B cell (primary cell): Measurements from ENCODE around the gene NLRC5. TPM values are rescaled to one million over a fixed set of nuclear protein-coding genes. Genes with fewer than 3 reads are reported as not detected.

ENCODE experiments used
- ATAC-seq: fragments of 200-7000 bp; cut with Tn5 transposase; one replicate; pipeline ENCODE4 v1.10.0; 2021; ENCODE audit warnings: low read depth, mild to moderate bottlenecking, moderate number of reproducible peaks, moderate library complexity
- CTCF ChIA-PET: fragments of 350-600 bp; sonication (Branson Sonifier 250); formaldehyde crosslinking; loops from one replicate; lab custom pipeline; 2021; ENCODE audit warnings: antibody characterized with exemption, inconsistent platforms; lab: Charles Lee
- POLR2A ChIA-PET: fragments of 350-600 bp; sonication (Branson Sonifier 250); formaldehyde crosslinking; loops from one replicate; lab custom pipeline; 2021; ENCODE audit warnings: antibody characterized with exemption; lab: Charles Lee
- DNase-seq: peaks from one replicate; pipeline ENCODE4 v3.0.0; 2013
- H2AFZ ChIP-seq: 2 replicates; pipeline ENCODE4 v1.6.1; 2012; ENCODE audit warnings: mild to moderate bottlenecking, low read depth, low read length; ENCODE audit not compliant: insufficient read depth, poor library complexity, severe bottlenecking
- H3K27ac ChIP-seq, 2 donors: 1 replicate in 1 of 2; 2 replicates in 1 of 2; pipeline ENCODE4 v1.5.1; 2012 to 2013; ENCODE audit warnings: low read length in 2 of 2, mild to moderate bottlenecking in 2 of 2, moderate library complexity in 1 of 2
- H3K27me3 ChIP-seq, 4 experiments: fragments of 200-600 bp in 1 of 4; sonication (generic) in 1 of 4; replicated peaks in 1 of 4; 1 replicate in 2 of 4; 2 replicates in 2 of 4; pipeline versions ENCODE4 v1.6.1 to v1.7.0; 2013 to 2016; ENCODE audit warnings: low read length in 3 of 4, mild to moderate bottlenecking in 2 of 4, mixed read lengths in 1 of 4, moderate library complexity in 1 of 4; ENCODE audit not compliant: insufficient read depth in 4 of 4, control insufficient read depth in 3 of 4; ENCODE audit errors: control extremely low read depth in 1 of 4
- H3K36me3 ChIP-seq, 2 experiments: replicated peaks in 1 of 2; 1 replicate in 1 of 2; 2 replicates in 1 of 2; pipeline versions ENCODE4 v1.6.1 to v1.7.1; 2013; ENCODE audit warnings: low read length in 1 of 2; ENCODE audit not compliant: insufficient read depth in 2 of 2, control insufficient read depth in 1 of 2; ENCODE audit errors: control extremely low read depth in 1 of 2, extremely low read depth in 1 of 2
- H3K4me1 ChIP-seq, 2 donors: fragments of 200-600 bp in 1 of 2; sonication (generic) in 1 of 2; 1 replicate in 1 of 2; 2 replicates in 1 of 2; pipeline versions ENCODE4 v1.5.1 to v1.6.1; 2013 to 2017; ENCODE audit warnings: low read length in 2 of 2; ENCODE audit not compliant: control insufficient read depth in 2 of 2, insufficient read depth in 2 of 2
- H3K4me2 ChIP-seq: replicated peaks from 2 replicates; pipeline ENCODE3; 2012; ENCODE audit warnings: mild to moderate bottlenecking, low read depth, low read length; ENCODE audit not compliant: poor library complexity, severe bottlenecking
- H3K4me3 ChIP-seq, 5 experiments: fragments of 200-600 bp in 1 of 5; sonication (generic) in 1 of 5; 1 replicate in 3 of 5; 2 replicates in 2 of 5; pipeline versions ENCODE4 v1.5.1 to v1.7.0; 2011 to 2016; ENCODE audit warnings: low read length in 4 of 5, mild to moderate bottlenecking in 4 of 5, low read depth in 2 of 5, control low read depth in 1 of 5, moderate library complexity in 1 of 5; ENCODE audit not compliant: insufficient read depth in 1 of 5; ENCODE audit errors: control extremely low read depth in 1 of 5, extremely low read depth in 1 of 5
- H3K79me2 ChIP-seq: fragments of 200-600 bp; sonication (generic); one replicate; pipeline ENCODE4 v1.6.0; 2016; ENCODE audit warnings: low read length; ENCODE audit not compliant: control insufficient read depth, insufficient read depth
- H3K9ac ChIP-seq: fragments of 200-600 bp; sonication (generic); 2 replicates; pipeline ENCODE4 v1.6.1; 2017; ENCODE audit warnings: mild to moderate bottlenecking, low read length, moderate library complexity
- H3K9me3 ChIP-seq, 3 donors: one replicate each; pipeline versions ENCODE4 v1.6.1 to v1.7.1; 2013; ENCODE audit warnings: low read length in 2 of 3; ENCODE audit not compliant: control insufficient read depth in 2 of 3, insufficient read depth in 1 of 3; ENCODE audit errors: control extremely low read depth in 1 of 3
- H4K20me1 ChIP-seq: 2 replicates; pipeline ENCODE4 v1.6.0; 2012; ENCODE audit warnings: mild to moderate bottlenecking, low read length; ENCODE audit not compliant: insufficient read depth, control insufficient read depth, poor library complexity, severe bottlenecking
- H3K27ac Mint-ChIP-seq: one replicate; pipeline ENCODE4 v1.8.0; 2021; ENCODE audit warnings: mixed read lengths
- H3K27me3 Mint-ChIP-seq: one replicate; pipeline ENCODE4 v1.8.0; 2021; ENCODE audit warnings: mixed read lengths
- H3K4me1 Mint-ChIP-seq: one replicate; pipeline ENCODE4 v1.8.0; 2021; ENCODE audit warnings: mixed read lengths
- H3K4me3 Mint-ChIP-seq: one replicate; pipeline ENCODE4 v1.8.0; 2021; ENCODE audit warnings: mixed read lengths
- H3K9me3 Mint-ChIP-seq: one replicate; pipeline ENCODE4 v1.8.0; 2022; ENCODE audit warnings: mixed read lengths; ENCODE audit not compliant: insufficient read depth
- CTCF ChIP-seq: fragments of 200-600 bp; IDR thresholded peaks from one replicate; pipeline ENCODE4 v1.8.0; 2022; ENCODE audit warnings: antibody characterized with exemption, mild to moderate bottlenecking
- EZH2 ChIP-seq: IDR thresholded peaks from 2 replicates; pipeline ENCODE4 v1.6.1; 2012; ENCODE audit warnings: borderline replicate concordance, low read depth, mild to moderate bottlenecking, moderate library complexity, low read length; ENCODE audit not compliant: insufficient read depth, poor library complexity, severe bottlenecking
- WGBS: methylation state at CpG from one replicate; pipeline ENCODE4 v1.1.5; 2013; ENCODE audit warnings: missing lambda C conversion rate; ENCODE audit not compliant: insufficient coverage; 5-methylcytosine and 5-hydroxymethylcytosine counted together
- intact Hi-C: fragments of 100-400 bp; cut with micrococcal nuclease; formaldehyde crosslinking; loops from one replicate; pipeline ENCODE4 v1.10.0; 2022
- polyA plus RNA-seq: library from polyadenylated mRNA; depleted of rRNA; stranded (reverse); fragments of >200 nt; gene quantifications from 2 replicates; pipeline ENCODE4 v1.2.3, GENCODE V29; 2012
- total RNA-seq, 2 donors: library from RNA; stranded (reverse); fragments of 120-200 nt in 1 of 2; gene quantifications; 1 replicate in 1 of 2; 2 replicates in 1 of 2; pipeline versions ENCODE4 v1.2.3 to v1.2.4, GENCODE V29; 2013 to 2022

The NLRC5 gene
- total and polyA plus RNA-seq, 2 donors (not counting 1 experiment from before 2014, with no cell fraction given): 349 to 510 TPM

GRCh38 chr16:57024894-57025680 is 35.7 kb downstream of the NLRC5 start:
- H3K4me2 ChIP-seq: no peak overlapping the region
- no peak overlapping the region for H3K4me3 Mint-ChIP-seq
- 87% methylated on average over 17 of the region's 19 CpGs for WGBS
- H3K27me3 ChIP-seq: no peaks in the 10 kb centered on the region
- no peak overlapping the region for H3K4me3 ChIP-seq
- H4K20me1 ChIP-seq: no peaks in the 10 kb centered on the region
- peaks cover 0 to 86% of the 10 kb centered on the region in 2 experiments for H3K36me3 ChIP-seq
- peaks cover 26% of the 10 kb centered on the region for H3K4me1 Mint-ChIP-seq
- intact Hi-C loops: no loop called here
- peaks cover 0 to 54% of the 10 kb centered on the region in 2 donors for H3K4me1 ChIP-seq
- H3K27ac Mint-ChIP-seq: peak overlapping the region; percentile 41
- H3K79me2 ChIP-seq: peaks cover 24% of the 10 kb centered on the region
- H3K27ac ChIP-seq: no peak overlapping the region
- POLR2A ChIA-PET: no interaction called here
- no peak overlapping the region for H2AFZ ChIP-seq
- H3K9ac ChIP-seq: no peak overlapping the region
- no peaks in the 10 kb centered on the region for H3K9me3 Mint-ChIP-seq
- no peaks in the 10 kb centered on the region for H3K27me3 Mint-ChIP-seq
- ATAC-seq (no peak), DNase-seq (no peak)
- CTCF ChIA-PET: interaction anchor here (0.6 to 1.2 kb wide), 3 partner anchors 15 to 98 kb away, joined by 3 to 8 read pairs (median 3); no protein-coding TSS in a partner anchor
- TF ChIP-seq CTCF (no peak), EZH2 (no peak)
- no peaks in the 10 kb centered on the region for H3K9me3 ChIP-seq
